Stimulated activated CD4-positive, alpha-beta T cell treated with anti-CD3 and anti-CD28 coated beads, Interleukin-12 subunit alpha, Interleukin-12 subunit beta, amount 100 ng/mL, for 48 hours (primary cell): ENCODE measurements around the gene WDR37.
"Not testable (repeated sequence)": the region's sequence is repeated elsewhere in the genome, so short reads cannot be mapped to it uniquely, and the experiment has no call there.

ENCODE experiments used
- DNase-seq, 3 donors: peaks; one replicate each; pipeline ENCODE4 v3.0.0-alpha.2; 2020; ENCODE audit warnings: low read depth in 2 of 3, low spot score in 1 of 3

WDR37 gene, protein sequence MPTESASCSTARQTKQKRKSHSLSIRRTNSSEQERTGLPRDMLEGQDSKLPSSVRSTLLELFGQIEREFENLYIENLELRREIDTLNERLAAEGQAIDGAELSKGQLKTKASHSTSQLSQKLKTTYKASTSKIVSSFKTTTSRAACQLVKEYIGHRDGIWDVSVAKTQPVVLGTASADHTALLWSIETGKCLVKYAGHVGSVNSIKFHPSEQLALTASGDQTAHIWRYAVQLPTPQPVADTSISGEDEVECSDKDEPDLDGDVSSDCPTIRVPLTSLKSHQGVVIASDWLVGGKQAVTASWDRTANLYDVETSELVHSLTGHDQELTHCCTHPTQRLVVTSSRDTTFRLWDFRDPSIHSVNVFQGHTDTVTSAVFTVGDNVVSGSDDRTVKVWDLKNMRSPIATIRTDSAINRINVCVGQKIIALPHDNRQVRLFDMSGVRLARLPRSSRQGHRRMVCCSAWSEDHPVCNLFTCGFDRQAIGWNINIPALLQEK

DNA sequence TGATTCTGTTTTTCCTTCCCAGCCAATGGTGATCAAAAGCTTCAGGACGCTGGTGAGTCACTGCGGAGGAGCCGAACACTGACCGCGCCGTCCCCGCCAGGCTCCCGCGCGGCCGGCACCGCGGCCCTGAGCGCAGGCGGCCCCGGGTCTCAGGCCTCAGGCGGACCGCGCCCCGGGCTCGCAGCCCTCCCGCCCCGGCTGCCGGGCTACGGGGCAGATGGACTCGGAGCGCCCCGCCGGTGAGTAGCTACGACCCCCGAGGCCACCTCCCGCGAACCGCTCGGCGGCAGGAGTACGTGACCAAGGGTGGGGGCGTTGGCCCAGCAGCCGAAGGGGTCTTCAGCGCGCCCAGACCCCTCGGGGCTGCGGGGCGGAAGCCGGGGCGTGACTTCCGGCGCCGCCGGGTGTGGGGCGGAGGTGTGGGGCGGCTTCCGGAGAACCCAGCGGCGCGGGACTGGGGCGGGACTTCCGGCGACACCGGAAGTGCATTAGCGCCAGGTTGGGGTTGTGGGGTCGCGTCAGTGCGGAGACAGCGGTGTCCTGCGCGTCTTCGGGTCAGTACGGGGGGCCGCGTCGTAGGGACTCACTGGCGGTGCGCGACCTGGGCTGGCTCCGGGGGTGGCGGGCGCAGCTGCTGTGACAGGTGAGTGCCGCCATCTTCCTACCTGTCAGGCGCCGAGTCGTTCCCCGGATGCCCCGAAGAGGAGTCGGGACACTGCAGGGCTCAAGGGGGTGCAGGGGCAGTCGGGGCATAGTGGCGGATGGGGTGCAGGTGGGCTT, at the start of gene WDR37:
TSS of gene WDR37 (plus strand) at position 60 of the 780 bp plus-strand sequence. CDS start 15,771 bp downstream, outside the sequence.
- DNase-seq: peak; percentile 71 to 86 (median 78)

DNA sequence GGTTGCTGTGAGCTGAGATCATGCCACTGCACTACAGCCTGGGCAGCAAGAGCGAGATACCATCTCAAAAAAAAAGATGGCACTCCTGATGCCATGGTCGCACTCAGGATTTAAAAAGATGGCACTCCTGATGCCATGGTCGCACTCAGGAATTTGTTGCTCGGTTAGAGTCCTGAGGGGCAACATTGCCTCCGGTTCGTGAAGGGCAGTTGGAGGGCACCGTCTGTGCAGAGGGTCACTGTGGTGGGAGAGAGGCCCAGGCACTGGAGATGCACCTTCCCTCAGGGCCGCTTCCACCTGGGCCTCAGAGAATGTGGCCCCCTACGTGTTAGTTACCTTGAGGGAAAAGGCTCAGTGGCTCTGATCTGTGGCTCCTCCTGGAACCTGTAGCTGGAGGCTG, 49.6 kb upstream of the WDR37 start:
- DNase-seq: no peak

DNA sequence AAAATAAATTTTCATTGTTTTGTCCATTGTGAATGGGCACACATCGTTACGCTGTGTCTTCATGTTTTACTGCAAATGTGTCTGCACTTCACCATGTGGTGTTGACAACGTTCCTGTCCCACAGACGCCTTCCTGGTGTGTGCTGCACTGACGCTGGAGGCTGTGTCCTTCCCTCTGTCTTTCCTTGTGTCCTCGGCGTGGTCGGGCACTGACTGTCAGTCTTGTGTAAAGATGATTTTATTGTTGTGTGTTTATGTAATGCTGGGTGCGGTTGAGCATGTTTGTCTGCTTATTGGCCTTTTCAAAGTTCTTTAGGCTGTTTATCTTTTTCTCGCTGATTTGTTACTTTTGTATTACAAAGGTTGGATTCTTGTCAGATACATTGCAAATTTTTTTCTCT, 48.6 kb upstream of the WDR37 start:
- DNase-seq: no peak

DNA sequence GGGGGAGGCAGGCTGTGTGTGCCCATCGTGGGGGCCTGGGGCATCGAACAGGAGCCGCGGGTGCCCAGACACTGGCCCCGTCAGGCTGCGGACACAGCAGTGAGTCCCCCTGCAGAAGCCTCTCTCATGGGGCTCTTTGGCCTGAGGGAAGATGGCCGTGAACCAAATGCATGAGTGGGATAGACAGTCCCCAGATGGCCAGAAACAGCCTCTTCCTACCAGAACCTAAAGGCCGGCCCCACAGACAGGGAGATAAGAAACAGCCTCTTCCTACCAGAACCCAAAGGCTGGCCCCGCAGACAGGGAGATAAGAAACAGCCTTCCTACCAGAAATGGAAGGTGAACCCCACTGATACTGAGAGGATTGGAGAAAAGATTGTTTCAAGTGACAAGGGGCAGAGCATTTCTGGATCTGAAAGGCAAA, 47.1 kb upstream of the WDR37 start:
- DNase-seq: no peak

DNA sequence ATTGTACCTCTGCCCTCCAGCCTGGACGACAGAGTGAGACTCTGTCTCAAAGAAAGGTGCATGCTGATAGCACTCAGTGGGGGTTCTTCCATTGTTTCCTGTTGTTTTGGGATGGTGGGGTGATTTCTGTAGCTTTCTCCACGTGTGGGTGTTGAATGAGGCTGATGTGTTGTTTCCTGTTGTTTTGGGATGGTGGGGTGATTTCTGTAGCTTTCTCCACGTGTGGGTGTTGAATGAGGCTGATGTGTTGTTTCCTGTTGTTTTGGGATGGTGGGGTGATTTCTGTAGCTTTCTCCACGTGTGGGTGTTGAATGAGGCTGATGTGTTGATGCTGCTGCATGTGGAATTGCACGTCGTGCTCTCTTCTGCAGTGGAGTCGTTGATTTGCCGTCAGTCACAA, 46.2 kb upstream of the WDR37 start:
- not testable (repeated sequence) for DNase-seq

DNA sequence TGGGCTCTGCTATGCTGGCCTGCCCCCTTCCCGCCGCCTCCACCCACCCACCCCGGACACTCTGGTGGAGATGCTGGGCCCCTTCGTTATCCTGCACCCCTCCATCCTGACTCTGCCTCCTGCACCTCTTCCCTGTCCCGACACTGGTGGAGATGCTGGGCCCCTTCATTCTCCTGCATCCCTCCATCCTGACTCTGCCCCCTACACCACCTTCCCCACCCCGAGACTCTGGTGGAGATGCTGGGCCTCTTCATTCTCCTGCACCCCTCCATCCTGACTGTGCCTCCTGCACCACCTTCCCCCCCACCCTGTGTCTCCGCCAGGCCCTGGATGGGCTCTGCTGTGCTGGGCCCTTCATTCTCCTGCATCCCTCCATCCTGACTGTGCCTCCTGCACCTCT, 45.5 kb upstream of the WDR37 start:
- DNase-seq: no peak

DNA sequence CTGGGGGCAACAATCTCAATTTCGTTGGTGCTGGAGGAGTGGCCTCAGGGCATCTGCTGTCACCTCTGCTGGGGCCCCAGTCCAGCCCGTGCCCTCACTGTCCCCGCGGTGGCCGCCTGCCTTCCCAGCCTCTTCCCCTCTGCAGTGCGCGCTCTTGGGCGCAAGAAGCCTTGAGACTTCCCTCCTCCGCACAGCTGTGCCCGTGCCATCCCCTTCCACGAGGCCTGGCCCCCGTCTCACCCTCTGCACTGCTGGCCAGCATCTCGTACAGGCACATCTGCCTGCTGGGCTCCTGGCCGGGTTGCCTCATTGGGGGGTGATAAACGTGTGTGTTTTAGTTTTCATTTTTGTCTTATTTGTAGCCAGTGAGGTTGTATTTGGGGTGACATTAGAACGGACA, 44.5 kb upstream of the WDR37 start:
- DNase-seq: no peak

DNA sequence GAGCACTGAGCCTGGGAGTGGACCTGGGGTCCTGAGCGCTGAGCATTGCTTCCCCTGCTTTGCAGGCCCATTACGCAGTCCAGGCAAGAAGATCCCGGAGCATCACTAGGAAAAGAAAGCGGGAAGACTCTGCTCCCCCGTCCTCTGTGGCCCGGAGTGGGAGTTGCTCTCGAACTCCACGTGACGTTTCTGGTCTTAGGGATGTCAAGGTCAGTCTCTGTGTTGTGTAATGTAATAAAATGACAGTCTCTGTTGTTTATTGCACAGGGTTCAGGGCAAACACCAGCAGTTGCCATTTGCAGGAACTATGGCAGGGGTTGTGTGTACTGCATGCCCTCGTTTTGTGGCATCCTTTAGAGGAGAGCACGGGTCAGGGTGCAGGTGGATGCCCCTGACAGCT, 40.5 kb upstream of the WDR37 start:
- no peak for DNase-seq

DNA sequence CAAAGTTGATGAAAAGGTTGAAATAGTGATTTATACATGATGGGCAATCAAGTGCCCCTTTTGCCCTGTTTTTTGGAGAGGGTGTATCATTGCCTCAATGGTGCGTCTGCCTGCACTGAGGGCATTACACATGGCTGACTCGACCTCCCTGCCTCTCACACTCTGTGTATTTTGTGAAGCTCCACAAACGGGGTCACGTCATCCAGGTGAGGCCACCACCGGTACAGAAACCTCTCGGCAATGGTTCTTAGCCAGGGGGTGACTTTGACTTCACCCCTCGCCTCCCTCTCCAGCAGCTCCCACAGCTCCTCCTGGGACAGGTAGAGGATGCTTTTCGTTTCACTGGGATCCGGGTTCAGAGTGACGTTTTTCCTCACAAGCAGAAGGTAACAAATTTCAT, 36.8 kb upstream of the WDR37 start:
- no peak for DNase-seq

DNA sequence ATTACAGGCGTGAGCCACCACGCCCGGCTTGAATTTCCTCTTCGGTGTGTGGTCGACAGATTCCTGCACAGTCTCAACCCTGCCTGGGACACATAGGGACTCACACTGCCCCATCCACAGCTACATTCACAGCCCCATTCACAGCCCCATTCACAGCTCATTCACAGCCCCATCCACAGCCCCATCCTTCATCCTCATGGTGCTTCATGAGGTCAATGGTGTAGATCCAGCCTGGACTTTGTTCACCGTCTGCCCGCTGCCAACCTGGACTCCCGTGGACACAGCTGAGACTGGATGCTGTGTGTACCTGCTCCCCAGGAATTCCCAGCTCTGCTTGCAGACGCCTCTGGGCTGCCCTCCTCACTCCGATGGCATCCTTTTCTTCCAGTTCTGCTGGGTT, 35.7 kb upstream of the WDR37 start:
- no peak for DNase-seq

DNA sequence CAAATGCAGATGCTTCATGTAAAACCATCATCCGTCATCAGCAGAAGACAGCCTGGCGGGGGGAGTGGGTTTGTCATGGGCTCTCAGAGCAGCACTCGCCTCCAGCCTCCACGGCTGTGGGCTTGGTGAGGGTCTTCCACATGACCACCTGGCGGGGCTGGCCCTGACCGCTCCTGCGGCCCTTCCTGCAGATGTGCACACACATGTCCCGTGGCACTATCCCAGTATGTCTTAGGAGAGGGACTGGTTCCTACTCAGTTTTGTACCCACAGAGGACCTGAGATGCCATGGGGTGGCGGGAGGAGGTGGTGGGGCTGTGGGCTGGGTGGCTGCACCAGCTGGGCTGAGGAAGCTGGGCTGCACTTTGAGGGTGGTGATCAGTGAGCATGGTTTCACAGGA, 35.2 kb upstream of the WDR37 start:
- no peak for DNase-seq

DNA sequence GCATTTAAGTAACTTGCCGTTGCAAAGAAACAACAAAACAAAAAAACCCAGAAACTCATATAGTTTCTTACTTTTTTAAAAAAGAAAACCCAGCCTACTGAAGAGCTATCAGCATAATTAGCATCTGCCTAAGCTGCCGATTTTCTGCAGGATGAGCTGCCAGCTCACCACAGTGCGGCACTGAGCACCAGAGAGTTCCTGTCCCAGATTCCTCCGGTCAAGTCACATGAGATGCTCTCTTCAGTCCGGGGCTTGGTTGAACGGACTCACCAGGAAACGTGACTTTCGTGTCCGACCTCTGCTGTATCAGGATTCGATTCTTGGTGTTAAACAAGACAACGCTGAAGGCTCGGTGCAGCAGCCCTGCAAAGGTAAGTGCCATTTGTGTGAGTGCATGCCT, 33.8 kb upstream of the WDR37 start:
- DNase-seq: no peak

DNA sequence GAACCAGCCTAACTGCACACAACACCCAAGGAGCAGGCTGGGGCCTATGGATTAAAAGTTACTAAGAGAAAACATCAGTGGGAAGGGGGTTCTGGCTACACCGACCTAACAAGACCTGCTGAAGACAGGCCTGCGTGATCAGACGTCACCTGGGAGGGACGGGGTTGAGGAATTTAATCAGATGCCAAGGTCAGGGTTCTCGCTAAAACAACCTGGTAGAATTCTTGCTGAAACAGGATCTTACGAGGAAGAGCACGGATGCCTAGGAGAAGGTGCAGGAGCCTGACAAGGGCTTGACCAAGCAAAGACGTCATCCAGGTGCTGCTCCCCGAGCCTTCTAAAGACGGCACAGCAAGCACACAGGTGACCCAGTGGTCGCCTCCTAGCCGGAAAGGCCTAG, 32.1 kb upstream of the WDR37 start:
- no peak for DNase-seq

DNA sequence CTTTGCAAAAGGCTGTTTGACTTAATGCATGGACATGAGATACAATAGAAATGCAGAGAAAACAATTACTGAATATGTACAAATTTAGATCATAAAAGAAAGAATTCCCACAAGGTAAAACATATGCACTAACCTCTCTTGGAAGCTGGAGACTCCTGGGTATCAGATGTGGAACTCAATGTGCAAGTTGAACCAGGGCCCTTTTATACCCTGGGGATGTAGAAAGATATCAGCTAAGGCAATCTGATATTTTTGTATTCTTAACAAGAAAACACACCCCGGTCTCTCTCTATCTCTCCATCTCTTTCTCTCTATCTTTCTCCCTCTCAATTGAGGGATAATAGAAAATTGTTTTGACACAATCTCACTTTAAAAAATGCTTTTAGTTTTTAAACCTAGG, 30.5 kb upstream of the WDR37 start, which contains the start of gene IDI2:
TSS of gene IDI2 (minus strand) at position 177 of the 400 bp plus-strand sequence. CDS start 1,136 bp downstream, outside the sequence.
- DNase-seq: no peak

DNA sequence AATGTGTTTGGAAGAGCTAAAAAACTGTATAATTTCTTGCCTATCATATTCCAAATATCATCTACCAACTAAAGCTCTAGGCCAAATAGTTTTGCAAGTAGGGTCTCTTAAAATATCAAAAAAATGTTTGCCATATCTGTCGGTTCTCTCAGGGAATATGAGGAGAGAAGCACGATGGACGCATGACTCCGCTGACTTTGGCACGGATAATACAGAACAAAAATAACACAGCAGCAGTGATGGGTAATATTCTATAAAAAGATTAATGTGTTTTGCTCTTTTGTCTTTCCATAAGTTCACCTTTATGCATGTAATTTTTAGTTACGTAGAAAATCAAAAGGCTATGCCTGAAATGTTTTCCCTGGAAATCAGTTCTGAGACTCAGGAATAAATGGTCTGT, 29.6 kb upstream of the WDR37 start:
- no peak for DNase-seq

DNA sequence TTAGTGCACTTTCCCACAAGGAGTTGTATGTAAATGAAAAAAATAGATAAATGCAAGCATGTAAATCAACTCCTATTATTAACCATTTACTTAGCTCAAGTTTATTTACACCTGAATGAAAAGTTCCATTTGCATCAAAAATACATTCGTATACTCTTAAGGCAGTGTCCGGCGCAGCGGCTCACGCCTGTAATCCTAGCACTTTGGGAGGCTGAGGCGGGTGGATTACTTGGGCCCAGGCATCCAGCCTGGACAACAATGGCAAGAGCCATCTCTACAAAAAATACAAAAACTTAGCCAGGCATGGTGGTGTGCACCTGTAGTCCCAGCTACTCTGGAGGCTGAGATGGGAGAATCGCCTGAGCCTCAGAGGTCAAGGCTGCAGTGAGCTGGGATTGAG, 26.3 kb upstream of the WDR37 start:
- no peak for DNase-seq

DNA sequence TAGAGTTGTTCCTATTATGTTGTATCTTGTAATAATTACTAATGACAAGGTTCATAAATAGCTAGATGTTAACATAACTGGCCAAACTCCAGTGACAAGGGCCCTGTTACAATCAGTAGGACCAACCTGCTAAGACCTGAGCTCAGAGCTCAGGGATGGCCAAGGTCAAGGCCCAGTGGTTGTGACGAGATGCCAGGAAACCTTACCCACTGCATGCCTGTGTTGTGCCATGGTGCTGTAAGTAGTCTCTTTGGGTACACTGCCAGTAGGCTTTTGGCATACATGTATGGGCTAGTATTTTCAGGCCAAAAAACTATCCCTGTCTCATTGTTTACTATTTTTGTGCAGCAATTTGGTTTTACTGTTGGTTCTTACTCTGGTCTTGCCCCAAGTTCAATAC, 22.6 kb upstream of the WDR37 start:
- no peak for DNase-seq

DNA sequence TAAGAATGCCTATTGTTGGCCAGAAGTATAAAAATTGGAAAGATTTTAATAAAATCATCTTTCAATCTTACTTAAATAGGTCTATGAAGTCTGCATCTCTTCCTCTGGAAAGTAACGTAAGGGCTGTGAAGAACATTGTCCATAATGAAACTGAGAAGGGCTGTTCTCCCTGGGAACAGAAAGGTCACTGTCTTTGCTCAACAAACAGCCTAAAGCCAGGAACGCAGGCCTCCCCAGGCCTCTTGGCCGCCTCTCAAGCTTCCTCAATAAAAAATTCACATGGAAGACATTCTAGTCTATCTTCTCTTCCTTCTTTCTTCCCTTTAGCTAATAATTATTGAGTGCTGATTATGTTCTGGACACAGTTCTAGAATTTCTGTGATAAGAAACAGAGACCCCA, 21.4 kb upstream of the WDR37 start:
- DNase-seq: no peak

DNA sequence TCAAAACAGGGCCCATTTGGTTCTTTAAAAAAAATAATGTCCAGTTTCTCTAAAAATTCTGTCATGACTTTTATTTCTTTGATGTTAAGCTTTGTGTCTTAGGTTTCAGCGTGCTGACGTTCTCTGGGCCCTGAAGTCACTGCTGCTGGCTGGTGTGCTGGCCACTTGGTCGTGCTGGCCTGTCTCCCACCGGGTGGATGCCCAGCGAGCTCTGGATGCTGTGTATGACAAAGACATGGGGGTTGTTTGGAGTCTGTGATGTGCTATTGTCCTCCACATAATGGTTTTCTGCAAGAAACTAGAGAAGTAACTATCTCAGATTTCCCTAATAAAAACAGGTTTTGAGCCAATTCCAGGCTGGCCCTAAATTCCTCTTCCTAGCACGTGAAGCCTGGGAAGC, 21.0 kb upstream of the WDR37 start:
- no peak for DNase-seq

DNA sequence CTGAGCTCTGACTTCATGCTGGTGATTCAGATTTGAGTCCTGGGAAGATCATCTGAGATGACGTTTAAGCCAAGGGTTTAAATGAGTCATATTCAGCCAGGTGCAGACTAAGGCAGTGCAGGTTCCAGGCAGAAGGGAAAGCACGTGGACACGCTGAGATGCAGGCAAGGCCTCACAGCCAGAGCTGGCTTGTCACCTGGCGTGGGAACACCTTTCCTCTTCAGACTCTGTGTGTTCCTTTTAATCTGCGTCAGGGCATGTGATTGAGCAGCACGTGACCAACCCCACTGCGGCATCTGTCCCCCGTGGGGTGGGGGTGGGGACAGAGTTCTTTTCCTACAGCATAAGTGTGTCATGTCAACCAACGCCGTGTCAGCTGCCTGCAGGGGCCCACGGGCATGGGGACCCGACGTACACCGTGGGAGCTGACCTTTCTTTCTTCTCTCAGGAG, 19.8 kb upstream of the WDR37 start:
- DNase-seq: no peak

DNA sequence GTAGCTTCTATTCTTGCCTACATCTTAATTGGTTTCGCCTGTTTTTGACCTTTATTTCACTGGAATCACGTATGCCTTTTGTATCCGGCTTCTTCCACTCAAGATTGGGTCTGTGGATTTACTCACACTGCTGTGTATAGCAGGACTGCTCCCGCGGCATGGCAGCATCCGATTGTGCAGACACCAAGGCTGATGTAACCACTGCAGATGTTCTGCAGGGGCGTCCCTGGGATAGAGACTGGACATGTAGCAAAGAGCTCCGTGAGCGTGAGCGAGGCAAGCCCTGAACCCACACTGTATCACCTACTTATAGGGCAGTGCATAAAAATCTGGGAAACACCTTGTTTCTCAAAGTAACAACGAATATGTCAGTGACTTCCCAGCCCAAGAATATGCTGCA, 19.1 kb upstream of the WDR37 start:
- no peak for DNase-seq

DNA sequence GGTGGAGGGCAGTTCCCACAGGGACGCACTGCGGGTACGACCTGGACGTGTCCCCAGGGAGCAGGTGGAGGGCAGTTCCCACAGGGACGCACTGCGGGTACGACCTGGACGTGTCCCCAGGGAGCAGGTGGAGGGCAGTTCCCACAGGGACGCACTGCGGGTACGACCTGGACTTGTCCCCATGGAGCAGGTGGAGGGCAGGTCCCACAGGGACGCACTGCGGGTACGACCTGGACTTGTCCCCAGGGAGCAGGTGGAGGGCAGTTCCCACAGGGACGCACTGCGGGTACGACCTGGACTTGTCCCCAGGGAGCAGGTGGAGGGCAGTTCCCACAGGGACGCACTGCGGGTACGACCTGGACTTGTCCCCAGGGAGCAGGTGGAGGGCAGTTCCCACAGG, 17.4 kb upstream of the WDR37 start:
- DNase-seq: not testable (repeated sequence)
